HEK293 (cell line): Measurements from ENCODE around the gene FUT4.

Source experiments
- CTCF ChIA-PET: fragments of 350-600 bp; formaldehyde crosslinking; extraction: SDS; loops from one replicate; lab custom pipeline; 2021; ENCODE audit warnings: antibody characterized with exemption; lab: Yijun Ruan, JAX
- POLR2A ChIA-PET: fragments of 300-600 bp; formaldehyde crosslinking; extraction: SDS; loops from one replicate; lab custom pipeline; 2020; ENCODE audit warnings: antibody characterized with exemption, inconsistent platforms; lab: Yijun Ruan, JAX
- H3K27ac ChIP-seq: fragments of 200-500 bp; sonication (Bioruptor generic); 2 replicates; pipeline ENCODE4 v1.5.1; 2014; ENCODE audit warnings: low read depth, low read length, control low read depth, inconsistent platforms; ENCODE audit errors: extremely low read depth
- H3K36me3 ChIP-seq, 2 experiments: fragments of 200-500 bp in 1 of 2; sonication (Bioruptor generic) in 1 of 2; 1 replicate in 1 of 2; 2 replicates in 1 of 2; pipeline ENCODE4 v1.5.1; 2014 to 2017; ENCODE audit warnings: inconsistent platforms in 2 of 2, low read length in 2 of 2; ENCODE audit not compliant: control insufficient read depth in 2 of 2, insufficient read depth in 1 of 2
- H3K4me1 ChIP-seq: fragments of 200-500 bp; sonication (Bioruptor generic); 2 replicates; pipeline ENCODE4 v1.5.1; 2014; ENCODE audit warnings: mild to moderate bottlenecking, low read length, inconsistent platforms; ENCODE audit not compliant: control insufficient read depth, insufficient read depth
- H3K4me3 ChIP-seq: 2 replicates; pipeline ENCODE4 v1.5.1; 2011; ENCODE audit warnings: low read depth, mild to moderate bottlenecking, control low read depth, low read length, moderate library complexity
- H3K9me3 ChIP-seq: fragments of 200-500 bp; sonication (Bioruptor generic); 2 replicates; pipeline ENCODE4 v1.5.1; 2014; ENCODE audit warnings: low read depth, low read length, inconsistent platforms; ENCODE audit not compliant: control insufficient read depth, insufficient read depth
- ELK4 ChIP-seq: IDR thresholded peaks from 2 replicates; pipeline ENCODE4 v1.6.1; 2011; ENCODE audit warnings: mild to moderate bottlenecking, low read depth, low read length, borderline replicate concordance
- GFI1B ChIP-seq: fragments of 450-650 bp; formaldehyde crosslinking; IDR thresholded peaks from 2 replicates; pipeline ENCODE4 v1.5.1; 2016; ENCODE audit warnings: missing biosample characterization, missing genetic modification characterization
- HOXD13 ChIP-seq: sonication (generic); formaldehyde crosslinking; IDR thresholded peaks from 2 replicates; pipeline ENCODE4 v1.8.0; 2022; ENCODE audit warnings: missing genetic modification reagents, borderline replicate concordance
- SCRT2 ChIP-seq: fragments of 450-650 bp; formaldehyde crosslinking; IDR thresholded peaks from 2 replicates; pipeline ENCODE4 v1.5.1; 2016; ENCODE audit warnings: missing biosample characterization, missing genetic modification characterization
- SP2 ChIP-seq: fragments of 450-650 bp; formaldehyde crosslinking; IDR thresholded peaks from 2 replicates; pipeline ENCODE4 v1.5.1; 2016; ENCODE audit warnings: missing biosample characterization, missing genetic modification characterization
- SP3 ChIP-seq: fragments of 450-650 bp; formaldehyde crosslinking; IDR thresholded peaks from 2 replicates; pipeline ENCODE4 v1.5.1; 2016; ENCODE audit warnings: missing biosample characterization, missing genetic modification characterization
- ZNF16 ChIP-seq: fragments of 450-650 bp; formaldehyde crosslinking; IDR thresholded peaks from 2 replicates; pipeline ENCODE4 v1.5.1; 2016; ENCODE audit warnings: low read depth, missing biosample characterization, missing genetic modification characterization
- ZNF211 ChIP-seq: fragments of 450-650 bp; formaldehyde crosslinking; IDR thresholded peaks from 2 replicates; pipeline ENCODE4 v1.5.1; 2016; ENCODE audit warnings: low read depth, missing biosample characterization, missing genetic modification characterization
- ZNF23 ChIP-seq: fragments of 450-650 bp; formaldehyde crosslinking; IDR thresholded peaks from 2 replicates; pipeline ENCODE4 v1.5.1; 2016; ENCODE audit warnings: missing biosample characterization, missing genetic modification characterization, borderline replicate concordance
- ZNF366 ChIP-seq: fragments of 450-650 bp; formaldehyde crosslinking; conservative IDR thresholded peaks from 2 replicates; pipeline ENCODE4 v1.5.1; 2016; ENCODE audit warnings: missing biosample characterization, missing genetic modification characterization
- ZNF416 ChIP-seq: fragments of 450-650 bp; formaldehyde crosslinking; IDR thresholded peaks from 2 replicates; pipeline ENCODE4 v1.5.1; 2016; ENCODE audit warnings: missing biosample characterization, missing genetic modification characterization
- ZNF501 ChIP-seq: fragments of 450-650 bp; formaldehyde crosslinking; IDR thresholded peaks from 2 replicates; pipeline ENCODE4 v1.5.1; 2016; ENCODE audit warnings: missing biosample characterization, missing genetic modification characterization
- ZNF529 ChIP-seq: fragments of 450-650 bp; formaldehyde crosslinking; IDR thresholded peaks from 2 replicates; pipeline ENCODE4 v1.5.1; 2017; ENCODE audit warnings: missing genetic modification characterization, missing biosample characterization; ENCODE audit not compliant: insufficient replicate concordance
- ZNF558 ChIP-seq: fragments of 450-650 bp; formaldehyde crosslinking; IDR thresholded peaks from 2 replicates; pipeline ENCODE4 v1.5.1; 2016; ENCODE audit warnings: missing biosample characterization, missing genetic modification characterization
- ZNF560 ChIP-seq: fragments of 450-650 bp; formaldehyde crosslinking; IDR thresholded peaks from 2 replicates; pipeline ENCODE4 v1.5.1; 2017; ENCODE audit warnings: missing biosample characterization, missing genetic modification characterization, borderline replicate concordance
- ZNF585B ChIP-seq: fragments of 450-650 bp; formaldehyde crosslinking; IDR thresholded peaks from 2 replicates; pipeline ENCODE4 v1.5.1; 2016; ENCODE audit warnings: missing biosample characterization, missing genetic modification characterization
- ZNF776 ChIP-seq: fragments of 450-650 bp; formaldehyde crosslinking; IDR thresholded peaks from 2 replicates; pipeline ENCODE4 v1.5.0; 2017; ENCODE audit warnings: missing biosample characterization, missing genetic modification characterization, borderline replicate concordance
- ZSCAN23 ChIP-seq: fragments of 450-650 bp; formaldehyde crosslinking; IDR thresholded peaks from 2 replicates; pipeline ENCODE4 v1.5.1; 2016; ENCODE audit warnings: missing biosample characterization, missing genetic modification characterization
- ZXDB ChIP-seq: fragments of 450-650 bp; formaldehyde crosslinking; IDR thresholded peaks from 2 replicates; pipeline ENCODE4 v1.5.1; 2016; ENCODE audit warnings: missing biosample characterization, missing genetic modification characterization
- TF ChIP-seq, protein P1 (sequence below): fragments of 450-650 bp; formaldehyde crosslinking; IDR thresholded peaks from 2 replicates; pipeline ENCODE4 v1.5.1; 2016; ENCODE audit warnings: missing biosample characterization, missing genetic modification characterization
- TF ChIP-seq, protein P2 (sequence below): fragments of 450-650 bp; formaldehyde crosslinking; IDR thresholded peaks from 2 replicates; pipeline ENCODE4 v1.5.1; 2017; ENCODE audit warnings: missing biosample characterization, missing genetic modification characterization

Gene FUT4

DNA sequence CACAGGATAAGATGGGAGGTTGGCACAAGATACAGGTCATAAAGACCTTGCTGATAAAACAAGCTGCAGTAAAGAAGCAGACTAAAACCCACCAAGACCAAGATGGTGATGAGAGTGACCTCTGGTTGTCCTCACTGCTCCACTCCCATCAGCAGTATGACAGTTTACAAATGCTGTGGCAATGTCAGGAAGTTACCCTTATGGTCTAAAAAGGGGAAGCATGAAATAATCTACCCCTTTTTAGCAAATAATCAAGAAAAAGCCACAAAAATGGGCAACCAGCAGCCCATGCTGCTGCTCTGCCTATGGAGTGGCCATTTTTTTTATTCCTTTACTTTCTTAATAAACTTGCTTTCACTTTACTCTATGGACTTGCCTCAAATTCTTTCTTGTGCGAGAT lies 14.7 kb downstream of the FUT4 start:
- TF ChIP-seq ZNF211 (tag by site-specific recombination) (no peak), ZNF776 (tag by site-specific recombination) (no peak), ZNF23 (tag by site-specific recombination) (no peak), ZNF416 (tag by site-specific recombination) (no peak), ZNF366 (tag by site-specific recombination) (no peak), ZNF529 (no peak), GFI1B (tag by site-specific recombination) (no peak), ZNF16 (tag by site-specific recombination) (no peak), ELK4 (no peak), ZSCAN23 (tag by site-specific recombination) (no peak), ZNF585B (no peak), HOXD13 (CRISPR knock-in tag) (no peak), ZNF560 (tag by site-specific recombination) (no peak), SP2 (no peak), ZNF558 (tag by site-specific recombination) (no peak)
- TF ChIP-seq, protein P1, sequence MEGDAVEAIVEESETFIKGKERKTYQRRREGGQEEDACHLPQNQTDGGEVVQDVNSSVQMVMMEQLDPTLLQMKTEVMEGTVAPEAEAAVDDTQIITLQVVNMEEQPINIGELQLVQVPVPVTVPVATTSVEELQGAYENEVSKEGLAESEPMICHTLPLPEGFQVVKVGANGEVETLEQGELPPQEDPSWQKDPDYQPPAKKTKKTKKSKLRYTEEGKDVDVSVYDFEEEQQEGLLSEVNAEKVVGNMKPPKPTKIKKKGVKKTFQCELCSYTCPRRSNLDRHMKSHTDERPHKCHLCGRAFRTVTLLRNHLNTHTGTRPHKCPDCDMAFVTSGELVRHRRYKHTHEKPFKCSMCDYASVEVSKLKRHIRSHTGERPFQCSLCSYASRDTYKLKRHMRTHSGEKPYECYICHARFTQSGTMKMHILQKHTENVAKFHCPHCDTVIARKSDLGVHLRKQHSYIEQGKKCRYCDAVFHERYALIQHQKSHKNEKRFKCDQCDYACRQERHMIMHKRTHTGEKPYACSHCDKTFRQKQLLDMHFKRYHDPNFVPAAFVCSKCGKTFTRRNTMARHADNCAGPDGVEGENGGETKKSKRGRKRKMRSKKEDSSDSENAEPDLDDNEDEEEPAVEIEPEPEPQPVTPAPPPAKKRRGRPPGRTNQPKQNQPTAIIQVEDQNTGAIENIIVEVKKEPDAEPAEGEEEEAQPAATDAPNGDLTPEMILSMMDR (tag by site-specific recombination) = no peak
- TF ChIP-seq, protein P2, sequence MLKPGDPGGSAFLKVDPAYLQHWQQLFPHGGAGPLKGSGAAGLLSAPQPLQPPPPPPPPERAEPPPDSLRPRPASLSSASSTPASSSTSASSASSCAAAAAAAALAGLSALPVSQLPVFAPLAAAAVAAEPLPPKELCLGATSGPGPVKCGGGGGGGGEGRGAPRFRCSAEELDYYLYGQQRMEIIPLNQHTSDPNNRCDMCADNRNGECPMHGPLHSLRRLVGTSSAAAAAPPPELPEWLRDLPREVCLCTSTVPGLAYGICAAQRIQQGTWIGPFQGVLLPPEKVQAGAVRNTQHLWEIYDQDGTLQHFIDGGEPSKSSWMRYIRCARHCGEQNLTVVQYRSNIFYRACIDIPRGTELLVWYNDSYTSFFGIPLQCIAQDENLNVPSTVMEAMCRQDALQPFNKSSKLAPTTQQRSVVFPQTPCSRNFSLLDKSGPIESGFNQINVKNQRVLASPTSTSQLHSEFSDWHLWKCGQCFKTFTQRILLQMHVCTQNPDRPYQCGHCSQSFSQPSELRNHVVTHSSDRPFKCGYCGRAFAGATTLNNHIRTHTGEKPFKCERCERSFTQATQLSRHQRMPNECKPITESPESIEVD = no peak
- H3K27ac ChIP-seq = no peak overlapping the region
- no peaks in the 10 kb centered on the region; the same call in 1 of the 2 replicates for H3K4me1 ChIP-seq
- ChIA-PET POLR2A (no interaction called here), CTCF (interaction anchor here (0.6 to 0.7 kb wide), 2 partner anchors 27 to 309 kb away, joined by 3 to 4 read pairs; no protein-coding TSS in a partner anchor)
- no peak overlapping the region for H3K4me3 ChIP-seq
- no peaks in the 10 kb centered on the region for H3K9me3 ChIP-seq
- no peaks in the 10 kb centered on the region for H3K36me3 ChIP-seq

- no peak for TF ChIP-seq ZNF501 (tag by site-specific recombination)
- no peak for TF ChIP-seq SCRT2 (tag by site-specific recombination)
- no peak for TF ChIP-seq SP3
- TF ChIP-seq ZXDB (tag by site-specific recombination) = no peak
These were observed 15.2 kb downstream of the FUT4 start for GRCh38 chr11:94558932-94559331.

More at GRCh38 chr11:94558932-94559331, 15.2 kb downstream of the FUT4 start:
- H3K4me1 ChIP-seq = no peaks in the 10 kb centered on the region; the same call in 1 of the 2 replicates
- H3K36me3 ChIP-seq = no peaks in the 10 kb centered on the region
- no peak overlapping the region for H3K27ac ChIP-seq
- ChIA-PET POLR2A (no interaction called here), CTCF (interaction anchor here (0.6 to 0.7 kb wide), 2 partner anchors 9 to 50 kb away, joined by 3 read pairs; no protein-coding TSS in a partner anchor)
- no peaks in the 10 kb centered on the region for H3K9me3 ChIP-seq
- H3K4me3 ChIP-seq = no peak overlapping the region
